Left hindlimb (tissue), 1 donor: ENCODE results near the gene ALPL.

ENCODE experiments used
- DNase-seq: peaks from one replicate; pipeline ENCODE4 v3.0.0-alpha.2; 2018

The ALPL gene

DNA sequence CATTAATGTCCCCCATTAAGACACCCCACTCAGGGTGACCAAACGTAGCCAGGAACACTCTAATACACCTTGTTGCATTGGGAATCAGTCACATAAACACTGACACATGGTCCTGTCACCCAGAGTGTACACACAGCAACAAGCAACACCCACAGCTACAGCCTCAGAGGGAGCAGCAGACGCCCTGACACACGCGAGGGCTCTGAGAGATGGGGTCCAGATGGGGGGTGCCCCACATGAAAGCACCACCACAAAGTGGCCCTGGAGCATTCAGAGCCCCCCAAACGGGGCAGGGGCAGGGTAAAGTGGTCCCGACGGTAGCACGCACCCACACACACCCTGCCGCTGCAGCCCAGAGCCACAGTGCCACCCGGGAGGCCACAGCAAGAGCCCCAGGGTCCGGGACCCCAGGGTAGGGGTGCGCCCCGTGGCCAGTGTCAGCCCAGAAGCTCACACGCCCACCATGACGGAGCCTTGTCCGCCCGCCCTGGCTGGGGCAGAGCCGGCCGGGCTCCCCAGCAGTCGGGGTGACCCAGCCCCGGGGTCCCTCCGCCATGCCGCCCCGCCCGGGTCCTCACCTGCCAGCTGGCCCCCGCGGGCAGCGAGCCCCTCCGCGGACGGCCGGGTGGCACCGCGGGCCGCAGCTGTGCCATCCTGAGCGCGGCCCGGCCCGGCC, 112.7 kb downstream of the ALPL start:
- DNase-seq = no peak

DNA sequence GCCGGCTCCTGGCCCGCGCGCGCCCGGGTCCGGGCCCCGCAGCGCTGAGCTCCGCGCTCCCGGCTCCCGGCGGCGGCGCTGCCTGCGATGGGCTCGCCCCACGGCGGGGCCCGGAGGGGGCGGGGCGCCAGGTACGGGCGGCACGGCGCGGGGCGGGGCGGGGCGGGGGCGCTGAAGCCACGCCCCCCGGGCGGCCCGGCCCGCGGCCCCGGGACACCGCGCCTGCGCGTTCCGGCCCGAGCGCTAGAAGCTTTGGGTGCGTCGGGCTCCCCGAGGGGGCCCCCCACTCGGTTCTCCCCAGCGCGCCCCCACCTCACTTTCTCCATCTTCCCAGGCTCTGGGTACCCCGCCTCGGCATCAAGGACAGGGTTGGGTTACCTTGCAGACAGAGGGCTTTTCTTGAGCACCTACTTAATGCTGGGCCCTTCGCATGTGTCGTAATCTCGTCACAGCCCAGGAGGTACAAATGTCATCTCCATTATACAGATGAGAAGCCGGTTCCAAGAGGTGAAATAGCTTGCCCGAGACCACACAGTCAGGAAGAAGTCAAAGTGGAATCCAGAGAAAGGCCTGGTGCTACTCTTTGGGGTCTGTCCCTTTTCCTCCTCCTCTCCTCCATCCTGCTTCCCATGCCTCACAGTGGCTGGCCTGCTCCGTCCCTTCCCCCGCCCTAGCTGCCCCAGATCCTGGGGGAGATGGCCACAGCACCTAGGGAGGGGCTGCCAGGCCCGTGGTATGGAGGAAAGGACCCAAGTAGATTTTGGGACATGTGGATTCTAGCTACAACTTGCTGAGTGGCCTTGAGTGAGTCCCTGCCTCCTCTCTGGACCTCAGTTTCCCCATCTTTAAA, 113.5 kb downstream of the ALPL start:
- DNase-seq = no peak

DNA sequence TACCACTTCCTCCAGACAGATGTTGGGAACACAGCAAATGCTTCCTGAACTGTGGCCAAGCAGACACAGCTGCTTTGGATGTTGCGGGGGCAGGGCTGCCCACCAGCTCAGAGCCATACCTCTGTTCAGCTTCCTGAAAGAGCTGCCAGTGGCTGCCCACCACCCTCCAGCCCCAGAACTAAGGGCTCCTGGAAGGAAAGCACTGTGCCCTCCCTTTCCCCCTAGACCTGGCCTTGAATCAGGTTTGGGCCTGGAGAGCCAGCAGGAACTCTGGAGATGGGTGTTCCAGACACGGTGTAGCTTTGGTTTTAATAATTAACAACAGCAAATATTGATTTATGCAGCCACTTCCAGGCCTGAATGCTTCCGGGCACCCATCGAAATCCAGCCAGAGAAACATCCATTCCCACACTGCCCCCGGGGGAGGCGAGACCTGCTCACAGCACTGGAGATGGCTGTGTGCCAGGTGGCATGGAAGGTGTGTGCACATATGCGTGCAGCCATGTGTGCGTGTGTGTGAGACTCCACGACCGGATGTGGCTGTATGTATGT, 114.3 kb downstream of the ALPL start:
- no peak for DNase-seq

DNA sequence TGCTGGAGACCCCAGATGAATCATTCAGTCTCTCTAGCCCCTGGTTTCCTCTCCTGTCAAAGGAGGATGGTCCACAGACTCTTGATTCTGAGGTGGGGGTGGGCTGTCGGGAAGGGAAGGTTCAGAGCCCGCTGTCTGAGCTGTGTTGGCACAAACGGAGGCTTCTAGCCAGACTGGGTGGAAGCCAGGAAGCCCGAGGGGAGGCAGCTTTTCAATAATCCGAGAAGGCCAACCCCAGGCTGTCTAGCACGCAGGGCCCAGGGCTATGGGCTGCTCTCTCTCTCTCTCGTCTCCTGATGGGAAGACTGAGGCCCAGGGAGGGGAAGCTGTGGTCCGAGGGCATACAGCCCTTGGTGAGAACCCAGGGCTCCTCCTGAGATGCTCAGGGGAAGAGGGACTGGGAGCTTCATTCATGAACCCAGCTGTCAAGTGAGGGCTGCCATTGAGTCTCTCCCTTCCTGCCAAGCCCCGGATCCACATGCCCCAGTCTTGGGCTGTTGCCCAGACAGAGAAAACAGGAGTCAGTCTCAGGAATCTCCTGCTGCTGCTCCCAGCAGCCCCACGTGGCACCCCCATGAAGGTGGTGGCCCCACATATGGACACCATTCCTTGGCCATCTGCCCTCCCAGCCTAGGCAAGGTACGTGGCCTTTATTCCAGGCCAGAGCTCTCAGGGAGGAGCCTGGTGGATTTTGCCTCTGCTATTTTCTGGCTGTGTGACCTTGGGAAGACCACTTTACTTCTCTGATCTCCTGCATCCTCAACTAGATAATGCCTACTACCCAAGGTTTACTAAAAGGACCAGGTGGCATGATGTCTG, 115.6 kb downstream of the ALPL start:
- peak; percentile 57 for DNase-seq

DNA sequence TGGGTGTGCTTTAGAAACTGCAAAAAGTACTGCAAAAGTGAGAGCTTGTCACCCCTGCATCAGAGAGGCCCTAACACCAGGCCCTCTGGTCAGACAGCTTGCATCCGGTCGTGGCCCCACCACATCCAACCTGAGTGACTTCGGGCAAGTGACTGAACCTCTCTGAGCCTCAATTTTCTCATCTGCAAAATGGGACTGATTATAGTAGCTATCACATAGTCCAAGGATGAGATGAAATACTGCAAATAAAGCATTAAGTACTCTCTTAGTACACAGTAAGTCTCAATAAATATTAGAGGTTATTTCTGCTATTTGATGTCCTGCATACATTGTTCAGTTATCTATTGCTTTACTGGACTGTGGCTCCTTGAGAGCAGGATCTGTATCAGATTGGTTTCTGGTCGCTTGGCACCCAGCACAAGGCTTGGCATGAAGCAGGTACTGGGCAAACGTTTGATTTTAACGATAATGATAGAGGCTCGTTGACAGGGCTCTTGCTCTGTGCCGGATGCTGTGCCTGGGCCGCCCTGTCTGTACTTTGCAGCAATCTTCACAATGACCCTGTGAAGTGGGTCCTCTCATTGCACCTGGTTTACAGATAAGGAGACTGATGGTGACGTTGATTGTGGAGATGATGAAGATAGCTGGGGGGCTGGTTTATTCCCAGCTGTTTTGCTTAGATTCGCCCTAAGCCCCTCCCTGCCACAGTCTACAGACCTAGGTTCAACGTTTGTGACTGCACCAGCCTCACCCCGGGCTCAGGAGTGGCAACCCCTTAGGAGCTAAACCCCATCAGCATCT, 116.4 kb downstream of the ALPL start:
- no peak for DNase-seq

DNA sequence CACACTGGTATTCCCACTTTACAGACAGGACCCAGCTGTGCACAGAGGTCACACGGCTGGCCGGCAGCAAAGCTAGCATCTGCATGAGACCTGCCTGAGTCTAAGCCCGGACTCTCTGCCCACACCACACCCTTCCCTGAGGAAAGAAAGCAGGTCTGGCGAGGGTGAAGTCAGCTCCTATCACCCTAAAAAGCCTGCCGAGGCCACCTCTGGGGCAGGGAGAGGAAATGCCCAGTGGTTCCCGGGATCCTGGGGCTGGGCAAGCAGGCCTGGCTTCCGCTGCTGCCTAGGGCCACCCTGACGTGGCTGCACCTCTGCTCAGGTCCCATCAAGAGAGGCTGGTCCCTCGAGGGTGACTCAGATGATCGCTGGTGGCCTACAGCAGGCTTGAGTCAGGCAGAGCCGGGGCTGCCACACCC, 117.7 kb downstream of the ALPL start:
- DNase-seq = no peak
